Measurements from ENCODE around the gene PARD3B. TPM values are rescaled to one million over a fixed set of nuclear protein-coding genes. Genes with fewer than 3 reads are reported as not detected.
A peak's percentile ranks its signal among the peaks of the same experiment; 100 is the strongest.

PARD3B gene
- total and polyA plus RNA-seq, 2 donors (not counting 1 experiment from before 2014, with no cell fraction given): 7.4 to 20.6 TPM

GRCh38 chr2:204705243-204705932 is 160.1 kb downstream of the PARD3B start:
- no peak overlapping the region for H3K4me2 ChIP-seq (ENCODE audit: extremely low read depth, insufficient read depth, low read length)
- TF ChIP-seq CTCF (conservative IDR thresholded peaks at IDR 0.05 in 1 of 2, IDR thresholded peaks at IDR 0.05 in 1 of 2; ENCODE audit: low read depth in 1 of 2, low read length in 2 of 2) (no peak), EZH2 (IDR thresholded peaks at IDR 0.05; ENCODE audit: low read length, missing control alignments) (no peak)
- H3K9me3 ChIP-seq (ENCODE audit: control insufficient read depth, insufficient read depth, low read depth, low read length): no peaks in the 10 kb centered on the region
- no peaks in the 10 kb centered on the region for H3K27me3 ChIP-seq (ENCODE audit: control insufficient read depth, insufficient read depth, low read length)
- no peak overlapping the region for H3K4me3 ChIP-seq (replicated peaks in 1 of 4; ENCODE audit: control extremely low read depth in 1 of 4, insufficient read depth in 1 of 4, low read depth in 3 of 4, low read length in 4 of 4)
- no peak overlapping the region for H3K9ac ChIP-seq (ENCODE audit: insufficient read depth, low read length)
- H4K20me1 ChIP-seq (ENCODE audit: control insufficient read depth, extremely low read depth, insufficient read depth, low read length): no peaks in the 10 kb centered on the region
- H3K79me2 ChIP-seq (ENCODE audit: control insufficient read depth, insufficient read depth, low read length): no peaks in the 10 kb centered on the region
- H3K36me3 ChIP-seq (ENCODE audit: control insufficient read depth, insufficient read depth, low read length): no peaks in the 10 kb centered on the region
- no peak overlapping the region for H3K27ac ChIP-seq (ENCODE audit: insufficient read depth, low read length)
- DNase-seq (ENCODE audit: low read depth in 2 of 2): peak in 1 of 2 donors; percentile 82
- no peak overlapping the region for H2AFZ ChIP-seq (ENCODE audit: low read length)
- no peaks in the 10 kb centered on the region for H3K4me1 ChIP-seq (ENCODE audit: control insufficient read depth, extremely low read depth, insufficient read depth, low read length)

GRCh38 chr2:204706939-204707338 is 161.7 kb downstream of the PARD3B start:
- no peaks in the 10 kb centered on the region for H3K79me2 ChIP-seq (ENCODE audit: control insufficient read depth, insufficient read depth, low read length)
- H3K9ac ChIP-seq (ENCODE audit: insufficient read depth, low read length): no peak overlapping the region
- H3K36me3 ChIP-seq (ENCODE audit: control insufficient read depth, insufficient read depth, low read length): no peaks in the 10 kb centered on the region
- H3K27ac ChIP-seq (ENCODE audit: insufficient read depth, low read length): no peak overlapping the region
- no peaks in the 10 kb centered on the region for H3K4me1 ChIP-seq (ENCODE audit: control insufficient read depth, extremely low read depth, insufficient read depth, low read length)
- H3K4me2 ChIP-seq (ENCODE audit: extremely low read depth, insufficient read depth, low read length): no peak overlapping the region
- H3K27me3 ChIP-seq (ENCODE audit: control insufficient read depth, insufficient read depth, low read length): no peaks in the 10 kb centered on the region
- no peaks in the 10 kb centered on the region for H3K9me3 ChIP-seq (ENCODE audit: control insufficient read depth, insufficient read depth, low read depth, low read length)
- H3K4me3 ChIP-seq (replicated peaks in 1 of 4; ENCODE audit: control extremely low read depth in 1 of 4, insufficient read depth in 1 of 4, low read depth in 3 of 4, low read length in 4 of 4): no peak overlapping the region
- no peak overlapping the region for H2AFZ ChIP-seq (ENCODE audit: low read length)
- TF ChIP-seq EZH2 (IDR thresholded peaks at IDR 0.05; ENCODE audit: low read length, missing control alignments) (no peak), CTCF (conservative IDR thresholded peaks at IDR 0.05 in 1 of 2, IDR thresholded peaks at IDR 0.05 in 1 of 2; ENCODE audit: low read depth in 1 of 2, low read length in 2 of 2) (no peak)
- no peaks in the 10 kb centered on the region for H4K20me1 ChIP-seq (ENCODE audit: control insufficient read depth, extremely low read depth, insufficient read depth, low read length)
- peak in 1 of 2 donors; percentile 42 for DNase-seq (ENCODE audit: low read depth in 2 of 2)

- H3K9me3 ChIP-seq (ENCODE audit: control insufficient read depth, insufficient read depth, low read depth, low read length): no peaks in the 10 kb centered on the region
- no peaks in the 10 kb centered on the region for H3K79me2 ChIP-seq (ENCODE audit: control insufficient read depth, insufficient read depth, low read length)
- DNase-seq (ENCODE audit: low read depth in 2 of 2): no peak
- no peaks in the 10 kb centered on the region for H3K36me3 ChIP-seq (ENCODE audit: control insufficient read depth, insufficient read depth, low read length)
- H4K20me1 ChIP-seq (ENCODE audit: control insufficient read depth, extremely low read depth, insufficient read depth, low read length): no peaks in the 10 kb centered on the region
- H3K4me2 ChIP-seq (ENCODE audit: extremely low read depth, insufficient read depth, low read length): no peak overlapping the region
- H3K27ac ChIP-seq (ENCODE audit: insufficient read depth, low read length): no peak overlapping the region
- no peaks in the 10 kb centered on the region for H3K27me3 ChIP-seq (ENCODE audit: control insufficient read depth, insufficient read depth, low read length)
- no peak overlapping the region for H3K4me3 ChIP-seq (replicated peaks in 1 of 4; ENCODE audit: control extremely low read depth in 1 of 4, insufficient read depth in 1 of 4, low read depth in 3 of 4, low read length in 4 of 4)
- H2AFZ ChIP-seq (ENCODE audit: low read length): no peak overlapping the region
- no peak overlapping the region for H3K9ac ChIP-seq (ENCODE audit: insufficient read depth, low read length)
- H3K4me1 ChIP-seq (ENCODE audit: control insufficient read depth, extremely low read depth, insufficient read depth, low read length): no peaks in the 10 kb centered on the region
- TF ChIP-seq EZH2 (IDR thresholded peaks at IDR 0.05; ENCODE audit: low read length, missing control alignments) (no peak), CTCF (conservative IDR thresholded peaks at IDR 0.05 in 1 of 2, IDR thresholded peaks at IDR 0.05 in 1 of 2; ENCODE audit: low read depth in 1 of 2, low read length in 2 of 2) (no peak)
These were observed 167.9 kb downstream of the PARD3B start for GRCh38 chr2:204713211-204713610.

Data from fibroblast of lung (primary cell).